Measurements from ENCODE around the gene SPC24.
A peak's percentile ranks its signal among the peaks of the same experiment; 100 is the strongest.
"Not testable (repeated sequence)": the region's sequence is repeated elsewhere in the genome, so short reads cannot be mapped to it uniquely, and the experiment has no call there.

SPC24 gene

DNA sequence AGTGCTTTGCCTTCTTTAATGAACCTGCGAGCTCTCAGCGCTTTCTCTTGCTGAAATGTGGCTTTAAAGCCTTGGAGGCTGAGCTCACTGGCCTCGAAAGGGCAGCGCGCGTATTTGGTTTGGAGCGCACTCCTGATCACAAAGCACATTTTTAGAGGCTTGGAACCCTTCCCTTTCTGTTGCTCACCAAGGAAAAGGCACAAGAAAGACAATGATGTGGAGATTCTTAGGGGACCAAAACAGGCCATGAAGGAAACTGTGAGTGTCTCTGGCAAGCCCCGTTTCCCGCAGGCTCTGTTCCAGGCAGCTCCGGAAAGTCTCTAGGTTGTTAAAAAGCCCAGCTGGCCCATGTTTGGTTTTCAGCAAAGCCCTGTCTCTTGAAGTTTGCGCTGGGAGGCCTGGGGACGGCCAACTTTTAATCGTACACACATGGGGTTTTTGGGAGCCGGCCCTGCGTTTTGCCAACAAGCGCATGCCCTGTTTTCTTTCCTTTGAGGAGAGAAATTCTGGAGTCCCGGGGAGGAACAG, 9.4 kb upstream of the SPC24 start:
- DNase-seq (ENCODE audit: low spot score) = no peak

DNA sequence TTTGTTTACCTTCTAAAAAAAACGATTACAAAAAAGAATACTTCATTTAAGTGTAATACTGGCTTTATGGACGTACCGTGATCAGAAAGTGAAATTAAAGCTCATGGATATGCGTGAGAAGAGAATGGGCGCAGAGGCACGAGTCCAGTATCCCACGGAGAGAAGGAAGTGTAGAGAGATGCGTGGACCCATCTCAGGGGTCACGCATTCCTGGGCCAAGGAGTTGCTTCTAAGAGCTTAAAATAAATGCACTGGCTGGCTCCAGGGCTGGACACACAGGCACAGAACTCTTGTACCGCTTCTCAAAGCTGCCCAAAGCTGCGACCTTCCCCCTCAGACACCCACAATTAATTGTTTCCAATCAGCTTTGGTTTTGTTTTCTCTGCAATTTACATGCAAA, 8.7 kb upstream of the SPC24 start:
- DNase-seq (ENCODE audit: low spot score) = no peak

DNA sequence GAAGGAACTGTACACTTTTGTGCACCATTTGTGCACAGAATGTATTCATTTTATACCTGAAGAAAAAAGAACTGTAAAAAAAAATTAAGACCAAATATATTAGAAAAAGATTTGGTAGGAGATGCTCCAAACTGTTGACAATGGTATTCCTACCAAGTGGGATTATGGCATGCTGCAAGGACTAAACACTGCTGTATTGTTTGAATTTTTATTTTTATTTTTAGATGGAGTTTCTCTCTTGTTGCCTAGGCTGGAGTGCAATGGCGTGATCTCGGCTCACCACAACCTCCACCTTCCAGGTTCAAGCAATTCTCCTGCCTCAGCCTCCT, 4.8 kb upstream of the SPC24 start:
- DNase-seq (ENCODE audit: low spot score) = not testable (repeated sequence)

DNA sequence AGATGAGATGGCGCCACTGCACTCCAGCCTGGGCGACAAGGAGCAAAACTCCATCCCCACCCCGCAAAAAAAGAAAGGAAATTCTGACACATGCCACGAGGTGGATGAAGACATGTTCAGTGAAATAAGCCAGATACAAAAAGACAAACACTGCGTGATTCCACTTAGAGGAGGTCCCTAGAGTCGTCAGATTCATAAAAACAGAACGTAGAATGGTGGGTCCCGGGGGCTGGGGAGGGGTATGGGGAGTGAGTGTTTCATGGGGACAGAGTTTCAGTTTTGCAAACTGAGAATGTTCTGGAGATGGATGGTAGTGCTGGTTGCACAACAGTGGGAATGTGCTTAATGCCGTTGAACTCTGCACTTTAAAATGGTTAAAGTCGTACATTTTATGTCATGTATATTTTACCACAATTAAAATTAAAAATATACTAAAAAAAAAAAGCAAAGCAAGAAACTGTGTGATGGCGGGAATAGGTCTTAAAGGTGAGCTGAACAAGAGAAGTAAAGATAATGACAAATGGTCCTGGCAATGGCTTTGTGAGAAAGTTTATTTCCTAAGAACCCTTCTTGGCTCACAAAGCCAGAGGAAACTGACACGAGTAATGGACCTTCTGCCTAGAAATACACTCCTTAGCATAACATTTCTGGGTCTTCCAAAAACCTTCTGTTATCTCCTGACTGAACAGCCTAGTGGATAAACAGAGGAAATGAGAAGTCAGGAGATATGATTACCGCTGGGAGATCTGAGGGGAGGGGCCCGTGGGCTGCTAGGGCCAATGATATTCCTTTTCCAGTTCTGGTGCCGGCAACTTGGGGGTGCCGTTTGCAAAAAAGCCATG, 4.2 kb upstream of the SPC24 start:
- no peak for DNase-seq (ENCODE audit: low spot score)

DNA sequence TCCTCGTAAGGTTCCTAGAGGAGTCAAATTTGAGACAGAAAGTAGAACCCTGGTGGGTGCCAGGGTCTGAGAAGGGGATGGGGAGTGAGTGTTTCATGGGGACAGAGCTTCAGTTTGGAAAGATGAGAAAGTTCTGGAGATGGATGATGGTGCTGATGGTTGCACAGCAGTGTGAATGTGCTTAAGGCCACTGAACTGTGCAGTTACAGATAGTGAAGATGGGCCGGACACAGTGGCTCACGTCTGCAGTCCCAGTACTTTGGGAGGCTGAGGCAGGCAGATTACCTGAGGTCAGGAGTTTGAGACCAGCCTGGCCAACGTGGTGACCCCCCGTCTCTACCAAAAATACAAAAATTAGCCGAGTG, 917 bp downstream of the SPC24 start:
- no peak for DNase-seq (ENCODE audit: low spot score)

DNA sequence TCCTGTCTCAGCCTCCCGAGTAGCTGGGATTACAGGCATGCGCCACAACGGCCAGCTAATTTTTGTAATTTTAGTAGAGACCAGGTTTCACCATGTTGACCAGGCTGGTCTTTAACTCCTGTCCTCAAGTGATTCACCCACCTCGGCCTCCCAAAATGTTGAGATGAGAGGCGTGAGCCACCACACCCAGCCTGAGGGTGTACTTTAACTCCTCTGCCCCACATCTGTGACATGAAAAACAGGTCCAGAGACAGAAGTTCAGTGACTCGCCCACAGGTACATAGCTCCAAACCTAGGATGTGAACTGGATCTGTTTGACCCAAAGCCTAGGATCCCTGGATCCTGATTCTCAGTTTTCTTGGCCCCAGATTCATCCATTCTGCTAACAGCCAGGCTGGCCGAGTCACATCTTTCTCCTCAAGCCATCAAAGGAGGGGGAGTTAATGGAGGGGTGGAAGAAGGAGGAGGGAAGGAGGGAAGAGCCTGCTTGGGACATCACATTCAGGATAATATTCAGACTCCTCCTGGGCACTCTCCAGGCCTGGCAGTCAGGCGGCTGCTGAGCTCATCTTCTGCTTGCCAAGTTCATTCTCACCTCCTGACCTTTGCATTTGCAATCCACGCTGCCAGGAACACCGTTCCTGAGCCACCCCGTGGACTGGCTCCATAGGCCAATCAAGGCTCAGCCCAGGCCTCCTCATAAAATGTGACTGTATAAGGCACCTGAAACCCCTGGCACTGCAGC, 3.1 kb downstream of the SPC24 start:
- DNase-seq (ENCODE audit: low spot score) = no peak

DNA sequence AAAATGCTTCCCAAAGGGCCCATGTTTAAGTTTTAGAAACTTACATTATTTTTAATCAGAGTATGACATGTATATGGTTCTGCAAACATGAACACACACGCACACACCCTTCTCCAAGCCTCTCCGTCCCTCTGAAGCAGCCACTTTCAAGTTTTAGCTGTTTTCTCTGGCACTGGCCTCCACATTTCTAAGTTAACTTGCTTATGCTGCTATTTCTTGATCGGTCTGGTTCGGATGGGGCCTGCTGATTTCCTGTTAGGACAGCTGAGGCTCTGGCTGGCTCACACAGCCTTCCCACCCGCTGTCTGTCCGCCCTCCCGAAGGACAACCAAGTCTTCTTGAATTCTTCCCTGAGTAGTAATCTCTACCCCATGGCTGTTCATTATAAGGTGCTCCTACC, 4.4 kb downstream of the SPC24 start:
- DNase-seq (ENCODE audit: low spot score) = no peak

DNA sequence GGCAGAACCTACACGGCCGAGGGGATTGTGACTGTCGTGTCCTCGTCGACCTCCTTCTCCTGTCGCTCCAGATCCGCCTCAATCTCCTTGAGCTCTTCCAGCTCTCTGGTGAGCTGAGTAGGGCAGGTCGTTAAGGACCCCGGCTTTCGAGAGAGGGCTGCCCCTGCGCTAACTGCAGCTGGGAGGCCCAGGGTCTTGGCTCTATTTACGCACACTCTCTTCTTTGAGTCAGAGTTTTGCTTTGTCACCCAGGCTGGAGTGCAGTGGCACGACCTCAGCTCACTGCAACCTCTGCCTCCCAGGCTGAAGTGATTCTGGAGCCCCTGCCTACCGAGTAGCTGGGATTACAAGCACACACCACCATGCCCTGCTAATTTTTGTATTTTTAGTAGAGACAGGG, 7.6 kb downstream of the SPC24 start:
- DNase-seq (ENCODE audit: low spot score) = no peak

DNA sequence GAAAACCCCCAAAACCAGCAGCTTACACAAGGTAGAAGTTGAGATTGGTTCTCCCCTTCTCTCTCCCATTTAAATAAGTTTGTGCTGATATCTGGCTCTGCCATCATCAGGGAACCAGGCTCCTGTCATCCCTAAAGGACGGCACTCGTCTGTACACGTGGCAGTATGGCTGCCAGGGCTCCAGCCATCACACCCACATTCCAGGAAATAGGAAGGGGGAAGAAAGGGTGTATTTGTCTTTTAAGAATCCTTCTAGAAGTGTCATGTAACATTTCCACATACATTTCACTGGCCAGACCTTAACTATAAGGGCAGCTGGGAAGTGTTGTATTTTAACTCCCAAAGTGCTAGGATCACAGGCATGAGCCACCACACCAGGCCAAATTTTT, 10.1 kb downstream of the SPC24 start:
- DNase-seq (ENCODE audit: low spot score) = no peak

DNA sequence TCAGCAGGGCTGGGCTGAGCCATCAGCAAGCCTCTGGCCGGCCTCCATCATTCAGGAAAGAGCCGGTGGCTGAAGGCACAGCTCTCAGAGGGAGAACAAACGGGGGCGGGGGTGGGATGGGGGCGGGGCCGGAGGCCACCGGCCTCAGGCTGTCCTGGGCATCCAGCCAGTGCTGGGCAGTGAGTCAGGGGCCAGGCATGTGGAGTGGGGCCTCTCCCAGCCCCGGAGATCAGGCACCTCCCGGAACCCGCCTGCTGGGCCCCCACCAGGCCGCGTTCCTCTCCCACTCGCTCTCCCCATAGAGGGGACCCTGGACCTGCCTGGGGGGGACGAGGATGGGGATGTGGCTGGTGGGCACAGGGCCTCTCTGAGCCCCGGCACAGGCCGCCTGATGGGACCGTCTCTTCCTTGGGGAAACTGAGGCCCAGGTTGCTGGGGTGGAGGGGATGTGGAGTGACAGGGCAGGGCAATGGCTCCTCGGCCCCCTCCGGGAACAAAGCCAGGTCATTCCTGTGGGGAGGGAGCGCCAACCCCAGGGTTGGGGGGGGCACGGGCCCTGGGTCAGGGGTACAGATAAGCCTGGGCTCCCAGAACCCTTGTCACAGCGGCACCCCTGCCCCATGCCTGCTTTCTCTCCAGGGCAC, 12.9 kb downstream of the SPC24 start:
- peak; percentile 82 for DNase-seq (ENCODE audit: low spot score)

DNA sequence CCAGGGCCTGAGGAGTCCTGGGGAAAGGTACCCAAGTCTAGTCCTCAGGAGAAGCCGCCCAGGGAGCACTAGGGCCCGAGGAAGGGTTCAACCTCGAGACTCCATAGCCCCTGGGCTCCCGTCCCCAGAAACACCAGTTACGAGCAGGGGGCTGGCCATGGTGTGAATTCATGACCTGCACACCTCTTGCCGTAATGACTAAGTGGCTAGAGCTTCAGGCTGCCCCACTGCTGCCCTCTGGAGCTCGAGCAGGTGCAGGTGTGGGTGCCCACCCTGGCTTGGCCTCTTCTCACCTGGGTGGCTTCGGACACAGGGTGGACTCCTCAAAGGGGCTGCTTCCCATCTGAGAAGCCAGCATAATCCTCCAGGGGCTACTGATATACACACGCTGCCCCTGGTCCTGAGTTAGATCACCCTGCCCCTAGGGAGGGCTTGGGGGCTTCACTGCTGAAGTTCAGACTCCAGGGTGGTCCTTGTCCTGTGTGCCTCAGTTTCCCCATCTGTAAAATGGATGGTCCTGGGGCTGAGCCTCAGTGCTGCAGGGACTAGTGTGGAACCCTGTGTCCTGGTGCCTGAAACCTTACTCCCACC, 13.6 kb downstream of the SPC24 start:
- DNase-seq (ENCODE audit: low spot score) = no peak

DNA sequence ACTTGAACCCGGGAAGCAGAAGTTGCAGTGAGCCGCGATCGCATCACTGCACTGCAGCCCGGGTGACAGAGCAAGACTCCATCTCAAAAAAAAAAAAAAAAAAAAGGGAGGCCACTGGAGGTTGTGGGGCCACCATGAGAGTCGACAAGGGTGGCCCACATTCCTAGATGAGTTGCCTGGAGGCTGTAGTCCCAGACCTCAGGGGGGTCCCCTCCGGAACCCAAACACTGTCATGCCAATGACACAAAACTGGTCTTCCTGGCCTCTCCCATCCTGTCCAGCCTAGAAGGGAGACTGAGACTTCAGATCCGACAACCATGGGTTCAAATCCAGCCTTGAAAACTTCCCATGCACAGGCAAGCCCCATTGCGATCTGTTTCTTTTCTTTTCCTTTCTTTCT, 14.7 kb downstream of the SPC24 start:
- no peak for DNase-seq (ENCODE audit: low spot score)

DNA sequence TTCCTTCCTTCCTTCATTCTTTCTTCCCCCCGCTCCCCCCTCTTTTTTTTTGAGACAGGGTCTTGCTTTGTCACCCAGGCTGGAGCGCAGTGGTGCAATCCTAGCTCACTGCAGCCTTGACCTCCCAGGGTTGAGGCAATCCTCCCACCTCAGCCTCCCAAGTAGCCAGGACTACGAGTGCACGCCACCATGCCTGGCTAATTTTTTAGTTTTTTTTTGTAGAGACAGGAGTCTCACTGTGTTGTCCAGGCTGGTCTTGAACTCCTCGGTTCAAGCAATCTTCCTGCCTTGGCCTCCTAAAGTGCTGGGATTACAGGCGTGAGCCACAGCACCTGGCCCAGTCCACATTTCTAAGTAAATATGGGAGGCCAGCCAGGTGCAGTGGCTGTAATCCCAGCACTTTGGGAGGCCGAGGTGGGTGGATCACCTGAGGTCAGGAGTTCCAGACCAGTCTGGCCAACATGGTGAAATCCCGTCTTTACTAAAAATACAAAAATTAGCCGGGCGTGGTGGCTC, 15.5 kb downstream of the SPC24 start:
- not testable (repeated sequence) for DNase-seq (ENCODE audit: low spot score)

DNA sequence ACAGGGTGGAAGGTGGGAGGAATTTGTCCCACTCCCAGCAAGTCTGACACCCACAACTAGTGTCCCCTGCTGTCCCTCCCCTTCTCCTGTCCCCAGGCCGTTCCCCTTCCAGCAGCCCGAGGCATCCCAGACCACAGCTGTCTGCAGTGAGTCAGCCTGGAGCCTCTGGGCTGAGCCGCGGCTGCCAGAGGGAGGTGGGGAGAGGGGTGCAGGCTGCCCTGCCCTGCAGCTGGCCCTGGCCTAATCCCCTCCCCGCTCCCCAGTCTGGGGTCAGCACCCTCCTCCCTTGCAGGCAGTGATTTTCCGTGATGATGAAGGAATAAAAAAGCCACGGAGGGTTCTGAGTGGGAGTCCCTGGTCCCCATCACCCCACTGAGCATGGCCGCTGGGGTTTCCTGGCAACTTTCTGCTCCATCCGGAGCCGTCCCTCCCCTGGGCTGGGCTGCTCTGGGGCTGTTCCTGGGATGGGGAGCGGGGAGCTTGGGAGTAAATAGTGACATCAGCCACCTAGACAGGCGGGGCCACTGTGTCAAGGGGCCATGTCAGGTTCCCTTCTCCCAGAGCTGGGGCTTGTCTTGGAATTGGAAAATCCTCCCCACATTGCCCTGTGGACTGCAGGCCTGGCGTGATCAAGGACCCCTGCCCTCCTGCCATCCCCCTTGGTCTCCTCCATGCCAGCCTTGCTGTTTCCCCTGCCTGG, 16.8 kb downstream of the SPC24 start:
- peak; percentile 76 for DNase-seq (ENCODE audit: low spot score)

DNA sequence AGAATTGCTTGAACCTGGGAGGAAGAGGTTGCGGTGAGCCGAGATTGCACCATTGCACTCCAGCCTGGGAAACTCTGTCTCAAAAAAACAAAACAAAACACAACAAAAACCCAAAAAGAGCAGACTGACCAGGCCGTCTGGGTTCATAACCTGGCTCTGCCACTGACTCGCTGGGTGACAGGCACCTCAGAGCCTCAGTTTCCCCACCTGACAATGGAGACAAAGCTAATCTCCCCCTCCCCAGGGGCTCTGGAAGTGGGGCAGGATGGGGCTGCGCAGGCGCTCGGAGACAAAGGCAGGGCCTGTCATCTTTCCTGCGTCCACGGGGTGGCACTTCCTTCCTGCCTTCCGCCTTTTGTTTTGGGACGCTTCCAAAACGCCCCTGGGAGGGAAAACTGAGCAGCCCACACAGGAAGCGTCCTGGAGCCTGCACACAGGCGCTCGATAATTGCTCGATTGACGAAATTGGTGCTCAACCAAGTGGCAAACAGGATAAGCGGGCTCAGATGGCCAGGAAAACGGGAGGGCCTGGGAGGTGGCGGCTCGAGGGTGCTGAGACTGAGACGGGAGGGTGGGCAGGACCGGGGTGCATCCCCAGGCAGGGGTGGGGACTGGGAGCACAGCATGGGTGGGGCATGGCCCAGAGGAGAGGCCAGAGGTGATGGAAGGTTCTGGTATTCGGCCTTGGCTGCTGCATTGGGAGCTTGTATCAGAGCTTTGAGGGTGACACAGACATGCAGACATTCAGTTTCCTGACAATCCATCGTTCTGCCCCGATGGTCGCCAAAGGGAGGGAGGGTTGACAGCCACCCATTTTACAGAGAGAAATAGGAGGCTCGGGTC, 17.8 kb downstream of the SPC24 start:
- peak; percentile 91 for DNase-seq (ENCODE audit: low spot score)

DNA sequence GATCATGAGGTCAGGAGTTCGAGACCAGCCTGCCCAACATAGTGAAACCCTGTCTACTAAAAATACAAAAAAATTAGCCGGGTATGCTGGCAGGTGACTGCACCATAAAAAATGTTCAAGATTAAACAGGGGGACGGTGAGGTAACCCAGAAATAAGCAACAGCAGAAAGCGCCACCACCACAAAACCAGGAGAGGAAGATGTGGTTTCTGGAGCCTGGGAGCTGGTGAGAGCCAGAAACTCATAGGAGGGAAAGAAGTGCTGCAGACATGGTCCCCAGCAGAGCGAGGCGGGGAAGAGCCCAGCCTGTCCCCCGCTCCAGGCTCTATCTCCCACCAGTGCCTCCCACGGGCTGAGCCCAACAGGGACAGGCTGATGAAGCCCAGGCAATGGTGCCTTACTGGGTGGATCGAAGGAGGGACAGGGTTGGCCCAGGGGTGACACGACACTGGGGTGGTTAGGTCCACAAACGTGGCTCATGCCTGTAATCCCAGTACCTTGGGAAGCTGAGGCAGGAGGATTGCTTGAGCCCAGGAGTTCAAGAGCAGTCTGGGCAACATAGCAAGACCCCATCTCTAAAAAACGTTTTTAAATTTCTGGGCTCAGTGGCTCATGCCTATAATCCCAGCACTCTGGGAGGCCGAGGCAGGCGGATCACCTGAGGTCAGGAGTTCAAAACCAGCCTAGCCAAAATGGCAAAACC, 19.0 kb downstream of the SPC24 start:
- DNase-seq (ENCODE audit: low spot score) = no peak

DNA sequence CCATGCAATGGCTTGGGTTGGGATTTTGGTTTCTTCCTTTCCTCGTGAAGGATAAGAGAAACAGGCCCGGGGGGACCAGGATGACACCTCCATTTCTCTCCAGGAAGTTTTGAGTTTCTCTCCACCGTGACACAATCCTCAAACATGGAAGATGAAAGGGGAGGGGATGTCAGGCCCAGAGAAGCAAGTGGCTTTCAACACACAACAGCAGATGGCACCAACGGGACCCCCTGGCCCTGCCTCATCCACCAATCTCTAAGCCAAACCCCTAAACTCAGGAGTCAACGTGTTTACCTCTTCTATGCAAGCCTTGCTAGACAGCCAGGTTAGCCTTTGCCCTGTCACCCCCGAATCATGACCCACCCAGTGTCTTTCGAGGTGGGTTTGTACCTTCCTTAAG, 24.1 kb downstream of the SPC24 start:
- DNase-seq (ENCODE audit: low spot score) = no peak

DNA sequence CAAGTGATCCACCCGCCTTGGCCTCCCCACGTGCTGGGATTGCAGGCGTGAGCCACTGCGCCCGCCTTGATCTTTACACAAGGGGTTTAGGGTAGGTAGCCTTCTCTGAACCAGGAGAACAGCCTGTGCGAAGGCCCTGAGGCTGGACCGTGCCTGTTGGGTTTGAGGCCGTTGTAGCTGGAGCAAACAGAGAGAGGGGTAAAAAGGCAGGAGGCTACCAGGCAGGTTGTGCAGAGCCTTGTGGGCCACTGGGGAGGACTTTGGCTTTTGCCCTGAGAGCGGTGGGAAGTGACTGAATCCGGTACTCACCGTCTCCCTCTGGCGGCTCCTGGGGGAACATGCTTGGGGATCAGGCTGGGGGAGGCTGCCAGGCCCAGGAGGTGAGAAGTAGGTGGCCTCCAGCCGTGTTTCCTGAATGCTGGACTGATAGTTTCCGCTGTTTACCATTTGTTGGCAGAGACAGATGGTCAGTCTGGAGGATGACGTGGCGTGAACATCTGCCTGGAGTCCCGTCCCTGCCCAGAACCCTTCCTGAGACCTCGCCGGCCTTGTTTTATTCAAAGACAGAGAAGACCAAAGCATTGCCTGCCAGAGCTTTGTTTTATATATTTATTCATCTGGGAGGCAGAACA, 24.6 kb downstream of the SPC24 start:
- DNase-seq (ENCODE audit: low spot score) = peak; percentile 84

DNA sequence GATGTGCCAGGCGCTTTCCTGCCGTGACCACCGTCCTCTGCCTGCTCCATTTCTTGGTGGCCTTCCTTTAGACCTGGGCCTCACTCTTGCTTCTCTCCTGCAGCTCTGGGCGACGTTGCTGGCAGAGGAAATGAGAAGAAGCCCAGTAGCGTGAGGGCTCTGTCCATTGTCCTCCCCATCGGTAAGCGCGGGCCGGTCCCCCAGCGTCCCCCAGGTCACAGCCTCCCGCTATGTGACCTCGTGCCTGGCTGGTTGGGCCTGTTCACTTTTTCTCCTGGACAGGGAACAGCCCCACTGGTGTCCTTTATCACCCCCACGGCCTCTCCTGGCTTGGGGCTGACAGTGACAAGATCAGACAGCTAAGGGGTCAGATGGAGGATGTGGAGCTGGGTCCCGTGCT, 27.7 kb downstream of the SPC24 start:
- DNase-seq (ENCODE audit: low spot score) = no peak
